ENCODE data around the gene SCTR. TPM values are rescaled to one million over a fixed set of nuclear protein-coding genes. Genes with fewer than 3 reads are reported as not detected.

Gene SCTR
- total and polyA plus RNA-seq, 2 of the 13 experiments (the other 11 are each of a cell fraction or from before 2014, with no cell fraction given): not detected

DNA sequence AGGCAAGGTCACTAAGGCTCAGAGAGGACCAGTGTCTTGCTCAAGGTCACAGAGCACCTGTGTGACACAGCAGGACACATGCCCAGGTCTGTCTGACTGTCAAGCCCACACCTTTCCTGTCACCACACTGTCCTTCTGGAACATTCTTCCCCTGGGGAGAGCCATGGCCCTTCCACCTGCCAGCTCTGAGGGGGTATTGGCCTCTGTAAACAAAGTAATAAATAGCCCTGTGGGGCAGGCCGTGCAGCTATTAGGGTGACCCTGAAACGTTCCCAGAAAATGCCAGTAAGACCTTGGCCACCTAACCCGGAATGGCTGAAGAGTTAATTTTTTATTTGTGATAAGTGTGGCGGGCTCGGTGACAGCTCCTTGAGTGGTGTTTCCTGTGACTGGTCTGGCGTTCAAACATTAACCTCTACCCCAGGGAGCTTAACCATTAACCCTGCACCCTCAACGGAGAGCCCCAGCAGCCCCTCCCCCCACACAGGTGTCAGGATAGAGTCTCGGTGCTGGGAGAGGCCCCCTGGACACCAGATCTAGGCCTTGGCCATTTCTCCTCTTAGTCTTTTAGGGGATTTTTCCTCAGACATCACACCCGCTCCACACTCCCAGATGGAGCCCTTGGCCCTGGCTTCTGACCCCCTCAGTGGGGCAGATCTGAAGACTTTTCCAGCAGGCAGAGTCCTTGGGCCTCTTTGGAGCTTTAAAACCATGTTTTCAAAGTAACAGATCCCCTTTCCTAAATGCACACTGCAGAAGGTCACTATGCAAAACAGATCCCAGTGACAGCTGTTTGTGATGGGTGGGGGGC is 36.6 kb downstream of the SCTR start (continued):
- TF ChIP-seq, protein P1, sequence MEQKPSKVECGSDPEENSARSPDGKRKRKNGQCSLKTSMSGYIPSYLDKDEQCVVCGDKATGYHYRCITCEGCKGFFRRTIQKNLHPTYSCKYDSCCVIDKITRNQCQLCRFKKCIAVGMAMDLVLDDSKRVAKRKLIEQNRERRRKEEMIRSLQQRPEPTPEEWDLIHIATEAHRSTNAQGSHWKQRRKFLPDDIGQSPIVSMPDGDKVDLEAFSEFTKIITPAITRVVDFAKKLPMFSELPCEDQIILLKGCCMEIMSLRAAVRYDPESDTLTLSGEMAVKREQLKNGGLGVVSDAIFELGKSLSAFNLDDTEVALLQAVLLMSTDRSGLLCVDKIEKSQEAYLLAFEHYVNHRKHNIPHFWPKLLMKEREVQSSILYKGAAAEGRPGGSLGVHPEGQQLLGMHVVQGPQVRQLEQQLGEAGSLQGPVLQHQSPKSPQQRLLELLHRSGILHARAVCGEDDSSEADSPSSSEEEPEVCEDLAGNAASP (CRISPR knock-in tag; IDR thresholded peaks at IDR 0.05; ENCODE audit: borderline replicate concordance): no peak; the same call in 1 of the 2 replicates
- TF ChIP-seq ZFP41 (CRISPR knock-in tag; IDR thresholded peaks at IDR 0.05; ENCODE audit: borderline replicate concordance) (no peak), ZNF143 (CRISPR knock-in tag; IDR thresholded peaks at IDR 0.05) (0 out of 2 replicates have a peak, but pooled peaks have one; percentile 34), ZNF773 (CRISPR knock-in tag; IDR thresholded peaks at IDR 0.05; ENCODE audit: borderline replicate concordance) (no peak), PHF20 (CRISPR knock-in tag; IDR thresholded peaks at IDR 0.05) (no peak; the same call in 1 of the 2 replicates), ARNT (IDR thresholded peaks at IDR 0.05) (no peak), ZNF761 (CRISPR knock-in tag; conservative IDR thresholded peaks at IDR 0.05) (no peak), ZNF530 (CRISPR knock-in tag; IDR thresholded peaks at IDR 0.05; ENCODE audit: low read depth) (no peak), NR2F6 (IDR thresholded peaks at IDR 0.05) (peak; percentile 71; the same call in 1 of the 2 replicates), NR2F6 (CRISPR knock-in tag; IDR thresholded peaks at IDR 0.05) (peak; percentile 81), ZNF367 (CRISPR knock-in tag; IDR thresholded peaks at IDR 0.05; ENCODE audit: borderline replicate concordance) (no peak), PRPF4 (IDR thresholded peaks at IDR 0.05; ENCODE audit: low read depth, low read length, poor library complexity, severe bottlenecking) (no peak), ZNF34 (CRISPR knock-in tag; IDR thresholded peaks at IDR 0.05; ENCODE audit: borderline replicate concordance) (no peak), ZFP37 (CRISPR knock-in tag; IDR thresholded peaks at IDR 0.05; ENCODE audit: borderline replicate concordance) (no peak)
- TF ChIP-seq, protein P2, sequence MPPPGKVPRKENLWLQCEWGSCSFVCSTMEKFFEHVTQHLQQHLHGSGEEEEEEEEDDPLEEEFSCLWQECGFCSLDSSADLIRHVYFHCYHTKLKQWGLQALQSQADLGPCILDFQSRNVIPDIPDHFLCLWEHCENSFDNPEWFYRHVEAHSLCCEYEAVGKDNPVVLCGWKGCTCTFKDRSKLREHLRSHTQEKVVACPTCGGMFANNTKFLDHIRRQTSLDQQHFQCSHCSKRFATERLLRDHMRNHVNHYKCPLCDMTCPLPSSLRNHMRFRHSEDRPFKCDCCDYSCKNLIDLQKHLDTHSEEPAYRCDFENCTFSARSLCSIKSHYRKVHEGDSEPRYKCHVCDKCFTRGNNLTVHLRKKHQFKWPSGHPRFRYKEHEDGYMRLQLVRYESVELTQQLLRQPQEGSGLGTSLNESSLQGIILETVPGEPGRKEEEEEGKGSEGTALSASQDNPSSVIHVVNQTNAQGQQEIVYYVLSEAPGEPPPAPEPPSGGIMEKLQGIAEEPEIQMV (CRISPR knock-in tag; IDR thresholded peaks at IDR 0.05; ENCODE audit: low read depth): peak; percentile 73
- TF ChIP-seq, protein P3, sequence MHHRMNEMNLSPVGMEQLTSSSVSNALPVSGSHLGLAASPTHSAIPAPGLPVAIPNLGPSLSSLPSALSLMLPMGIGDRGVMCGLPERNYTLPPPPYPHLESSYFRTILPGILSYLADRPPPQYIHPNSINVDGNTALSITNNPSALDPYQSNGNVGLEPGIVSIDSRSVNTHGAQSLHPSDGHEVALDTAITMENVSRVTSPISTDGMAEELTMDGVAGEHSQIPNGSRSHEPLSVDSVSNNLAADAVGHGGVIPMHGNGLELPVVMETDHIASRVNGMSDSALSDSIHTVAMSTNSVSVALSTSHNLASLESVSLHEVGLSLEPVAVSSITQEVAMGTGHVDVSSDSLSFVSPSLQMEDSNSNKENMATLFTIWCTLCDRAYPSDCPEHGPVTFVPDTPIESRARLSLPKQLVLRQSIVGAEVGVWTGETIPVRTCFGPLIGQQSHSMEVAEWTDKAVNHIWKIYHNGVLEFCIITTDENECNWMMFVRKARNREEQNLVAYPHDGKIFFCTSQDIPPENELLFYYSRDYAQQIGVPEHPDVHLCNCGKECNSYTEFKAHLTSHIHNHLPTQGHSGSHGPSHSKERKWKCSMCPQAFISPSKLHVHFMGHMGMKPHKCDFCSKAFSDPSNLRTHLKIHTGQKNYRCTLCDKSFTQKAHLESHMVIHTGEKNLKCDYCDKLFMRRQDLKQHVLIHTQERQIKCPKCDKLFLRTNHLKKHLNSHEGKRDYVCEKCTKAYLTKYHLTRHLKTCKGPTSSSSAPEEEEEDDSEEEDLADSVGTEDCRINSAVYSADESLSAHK (CRISPR knock-in tag; IDR thresholded peaks at IDR 0.05; ENCODE audit: borderline replicate concordance): peak; percentile 39; the same call in 1 of the 2 replicates
- TF ChIP-seq, protein P4, sequence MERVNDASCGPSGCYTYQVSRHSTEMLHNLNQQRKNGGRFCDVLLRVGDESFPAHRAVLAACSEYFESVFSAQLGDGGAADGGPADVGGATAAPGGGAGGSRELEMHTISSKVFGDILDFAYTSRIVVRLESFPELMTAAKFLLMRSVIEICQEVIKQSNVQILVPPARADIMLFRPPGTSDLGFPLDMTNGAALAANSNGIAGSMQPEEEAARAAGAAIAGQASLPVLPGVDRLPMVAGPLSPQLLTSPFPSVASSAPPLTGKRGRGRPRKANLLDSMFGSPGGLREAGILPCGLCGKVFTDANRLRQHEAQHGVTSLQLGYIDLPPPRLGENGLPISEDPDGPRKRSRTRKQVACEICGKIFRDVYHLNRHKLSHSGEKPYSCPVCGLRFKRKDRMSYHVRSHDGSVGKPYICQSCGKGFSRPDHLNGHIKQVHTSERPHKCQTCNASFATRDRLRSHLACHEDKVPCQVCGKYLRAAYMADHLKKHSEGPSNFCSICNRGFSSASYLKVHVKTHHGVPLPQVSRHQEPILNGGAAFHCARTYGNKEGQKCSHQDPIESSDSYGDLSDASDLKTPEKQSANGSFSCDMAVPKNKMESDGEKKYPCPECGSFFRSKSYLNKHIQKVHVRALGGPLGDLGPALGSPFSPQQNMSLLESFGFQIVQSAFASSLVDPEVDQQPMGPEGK (CRISPR knock-in tag; IDR thresholded peaks at IDR 0.05): peak; percentile 86; the same call in 1 of the 2 replicates
- TF ChIP-seq, protein P5, sequence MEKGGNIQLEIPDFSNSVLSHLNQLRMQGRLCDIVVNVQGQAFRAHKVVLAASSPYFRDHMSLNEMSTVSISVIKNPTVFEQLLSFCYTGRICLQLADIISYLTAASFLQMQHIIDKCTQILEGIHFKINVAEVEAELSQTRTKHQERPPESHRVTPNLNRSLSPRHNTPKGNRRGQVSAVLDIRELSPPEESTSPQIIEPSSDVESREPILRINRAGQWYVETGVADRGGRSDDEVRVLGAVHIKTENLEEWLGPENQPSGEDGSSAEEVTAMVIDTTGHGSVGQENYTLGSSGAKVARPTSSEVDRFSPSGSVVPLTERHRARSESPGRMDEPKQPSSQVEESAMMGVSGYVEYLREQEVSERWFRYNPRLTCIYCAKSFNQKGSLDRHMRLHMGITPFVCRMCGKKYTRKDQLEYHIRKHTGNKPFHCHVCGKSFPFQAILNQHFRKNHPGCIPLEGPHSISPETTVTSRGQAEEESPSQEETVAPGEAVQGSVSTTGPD (CRISPR knock-in tag; IDR thresholded peaks at IDR 0.05): 0 out of 2 replicates have a peak, but pooled peaks have one; percentile 25
